Stimulated activated CD8-positive, alpha-beta memory T cell treated with anti-CD3 and anti-CD28 coated beads, Interleukin-7, amount 100 ng/mL, for 24 hours (primary cell): ENCODE measurements around the gene LRRC66.

Source experiments
- DNase-seq: peaks from one replicate; pipeline ENCODE4 v3.0.0-alpha.2; 2020; ENCODE audit warnings: low read depth

LRRC66 gene, protein sequence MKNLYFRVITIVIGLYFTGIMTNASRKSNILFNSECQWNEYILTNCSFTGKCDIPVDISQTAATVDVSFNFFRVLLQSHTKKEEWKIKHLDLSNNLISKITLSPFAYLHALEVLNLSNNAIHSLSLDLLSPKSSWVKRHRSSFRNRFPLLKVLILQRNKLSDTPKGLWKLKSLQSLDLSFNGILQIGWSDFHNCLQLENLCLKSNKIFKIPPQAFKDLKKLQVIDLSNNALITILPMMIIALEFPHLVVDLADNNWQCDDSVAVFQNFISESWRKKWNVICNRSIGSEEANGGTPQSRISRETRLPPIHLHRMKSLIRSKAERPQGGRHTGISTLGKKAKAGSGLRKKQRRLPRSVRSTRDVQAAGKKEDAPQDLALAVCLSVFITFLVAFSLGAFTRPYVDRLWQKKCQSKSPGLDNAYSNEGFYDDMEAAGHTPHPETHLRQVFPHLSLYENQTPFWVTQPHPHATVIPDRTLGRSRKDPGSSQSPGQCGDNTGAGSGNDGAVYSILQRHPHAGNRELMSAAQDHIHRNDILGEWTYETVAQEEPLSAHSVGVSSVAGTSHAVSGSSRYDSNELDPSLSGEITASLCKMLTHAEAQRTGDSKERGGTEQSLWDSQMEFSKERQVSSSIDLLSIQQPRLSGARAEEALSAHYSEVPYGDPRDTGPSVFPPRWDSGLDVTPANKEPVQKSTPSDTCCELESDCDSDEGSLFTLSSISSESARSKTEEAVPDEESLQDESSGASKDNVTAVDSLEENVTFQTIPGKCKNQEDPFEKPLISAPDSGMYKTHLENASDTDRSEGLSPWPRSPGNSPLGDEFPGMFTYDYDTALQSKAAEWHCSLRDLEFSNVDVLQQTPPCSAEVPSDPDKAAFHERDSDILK

DNA sequence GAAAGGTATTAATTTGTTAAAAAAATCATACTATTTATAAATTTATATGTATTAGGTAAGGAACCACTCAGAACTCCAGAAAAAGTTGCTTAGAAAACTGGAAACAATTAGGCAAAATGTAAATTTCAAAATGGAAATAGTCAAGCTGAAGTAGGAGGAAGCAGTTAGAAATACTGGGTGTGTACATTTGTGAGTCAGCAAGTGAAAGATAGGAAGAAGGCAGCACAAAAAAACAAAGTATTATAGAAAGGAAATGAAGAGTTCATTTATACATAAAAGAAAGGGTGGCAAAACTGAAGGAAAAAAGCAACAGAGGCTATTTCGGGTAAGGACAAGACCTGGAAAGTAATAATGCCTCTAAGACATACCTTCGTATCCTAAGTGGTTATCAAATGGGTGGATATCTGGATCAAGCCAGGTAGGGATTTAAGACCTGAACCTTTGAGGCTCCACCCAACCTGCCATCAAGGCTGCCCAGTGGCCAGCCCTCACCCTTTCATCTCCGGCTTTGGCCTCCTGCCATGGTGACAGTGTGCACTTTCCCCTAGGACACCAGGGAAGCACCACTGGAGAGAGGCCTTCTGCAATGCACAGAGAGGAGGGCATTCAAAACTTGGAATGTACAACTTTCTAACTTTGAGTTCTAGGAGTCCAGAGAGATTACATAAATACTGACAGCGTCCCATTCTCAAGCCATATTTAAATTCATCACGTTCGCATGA, at the start of gene LRRC66:
Gene LRRC66, minus strand, starts transcription at position 428 of the 722 bp plus-strand sequence. CDS start 2,750 bp downstream, outside the sequence.
- DNase-seq = no peak

DNA sequence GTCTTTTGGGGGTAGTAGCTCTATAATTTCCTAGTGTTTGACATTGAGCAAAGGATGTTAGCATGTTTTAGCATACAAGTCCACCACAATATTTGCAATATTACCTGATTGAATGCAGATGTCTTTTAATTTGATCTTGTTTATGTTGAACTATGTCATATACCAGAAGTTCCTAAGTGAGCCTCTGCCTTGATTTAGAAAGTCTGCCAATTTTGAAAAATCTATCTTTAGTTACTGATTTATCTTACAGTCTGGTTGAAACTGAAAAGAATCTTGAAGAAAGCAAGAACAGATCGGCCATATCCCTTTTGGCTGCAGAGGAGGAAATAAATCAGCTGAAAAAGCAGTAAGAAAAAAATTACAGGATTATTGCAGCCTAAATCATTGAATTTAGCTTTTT, 49.4 kb upstream of the LRRC66 start:
- DNase-seq = no peak

DNA sequence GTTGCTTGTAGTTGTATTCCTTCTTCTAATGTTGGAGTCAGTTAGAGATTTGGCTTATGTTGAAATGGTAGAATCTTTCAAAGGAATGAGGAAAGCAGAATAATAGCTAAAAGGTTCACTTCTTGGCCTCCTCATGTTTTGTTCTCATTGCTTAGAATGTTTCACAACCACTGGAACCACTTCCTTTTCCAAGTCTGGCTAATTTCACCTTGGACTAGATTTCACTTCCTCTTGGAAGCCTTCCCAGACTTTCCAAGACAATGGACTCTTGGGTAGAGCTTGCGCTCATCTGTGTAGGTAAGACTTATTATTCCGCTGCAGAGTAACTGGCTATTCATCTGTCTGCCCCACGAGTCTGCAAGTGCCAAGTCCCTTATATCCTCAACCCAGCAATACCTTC, 39.2 kb upstream of the LRRC66 start:
- no peak for DNase-seq

DNA sequence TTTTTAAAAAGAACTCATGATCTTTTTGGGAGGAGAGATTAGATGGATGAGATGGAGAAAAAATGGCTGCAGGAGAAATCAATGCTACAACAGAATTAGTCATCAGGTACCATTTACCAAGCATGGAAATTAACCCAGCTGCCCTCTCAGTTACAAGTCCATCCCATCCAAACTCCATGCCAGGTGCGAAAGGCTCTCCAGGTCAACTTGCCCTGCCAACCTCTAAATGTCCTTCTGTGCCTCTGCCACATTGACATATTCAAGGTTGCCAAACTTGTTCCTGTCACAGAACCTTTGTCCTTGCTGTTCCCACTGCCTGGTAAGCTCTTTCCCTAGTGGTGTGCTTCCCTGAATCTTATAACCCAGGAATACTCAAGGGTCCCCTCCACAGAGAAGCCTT, 38.1 kb upstream of the LRRC66 start:
- no peak for DNase-seq

DNA sequence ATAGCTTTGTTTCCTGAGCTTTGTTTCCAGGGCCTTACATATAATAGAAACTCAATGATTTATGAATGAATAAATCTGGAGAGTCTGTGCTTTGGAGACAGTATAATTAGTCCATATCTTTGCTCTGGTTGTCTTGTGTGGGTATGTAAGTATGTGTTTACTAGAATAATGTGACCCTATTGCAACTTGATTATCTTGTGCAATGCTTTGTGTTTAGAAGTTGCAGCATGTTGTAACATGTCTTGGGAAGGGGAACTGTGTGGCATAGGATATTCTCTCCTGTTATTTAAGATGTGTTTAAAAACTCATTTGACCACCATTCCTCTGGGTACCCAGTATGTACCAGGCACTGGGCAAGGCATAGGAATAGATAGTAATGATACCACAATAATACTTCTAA, 37.0 kb upstream of the LRRC66 start:
- DNase-seq = no peak

DNA sequence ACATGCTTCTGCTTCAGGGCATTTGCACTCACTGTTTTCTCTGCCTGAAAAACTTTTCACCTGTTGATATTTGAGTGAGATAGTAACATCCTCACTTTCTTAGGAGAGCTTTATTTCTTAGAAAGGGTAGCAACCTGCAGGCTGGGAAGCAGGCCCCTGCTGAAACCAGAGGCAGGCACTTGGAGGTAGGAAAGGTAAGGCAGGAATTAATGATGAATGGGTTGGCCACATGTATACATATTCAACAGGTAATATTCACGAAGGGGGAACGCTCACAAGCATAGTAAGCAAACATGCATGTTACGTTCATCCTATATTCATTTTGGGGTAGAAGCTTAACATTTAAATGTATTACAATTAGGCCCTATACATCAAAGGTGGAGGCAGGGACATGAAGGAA, 34.1 kb upstream of the LRRC66 start:
- DNase-seq = no peak

DNA sequence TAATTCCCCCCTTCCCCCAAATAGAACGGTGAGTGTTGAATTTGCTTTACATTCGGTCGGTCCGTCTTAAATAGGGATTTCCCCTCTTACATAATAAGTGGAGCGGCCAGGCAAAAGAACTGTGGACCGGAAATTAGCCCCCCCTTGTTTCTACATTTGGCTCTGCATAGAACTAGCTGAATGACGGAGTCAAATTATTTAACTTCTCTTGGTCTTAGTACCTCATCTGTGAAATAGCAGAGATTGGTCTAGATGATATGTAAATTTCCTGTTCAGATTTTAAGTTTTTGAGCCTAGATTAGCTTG, 32.3 kb upstream of the LRRC66 start:
- no peak for DNase-seq

DNA sequence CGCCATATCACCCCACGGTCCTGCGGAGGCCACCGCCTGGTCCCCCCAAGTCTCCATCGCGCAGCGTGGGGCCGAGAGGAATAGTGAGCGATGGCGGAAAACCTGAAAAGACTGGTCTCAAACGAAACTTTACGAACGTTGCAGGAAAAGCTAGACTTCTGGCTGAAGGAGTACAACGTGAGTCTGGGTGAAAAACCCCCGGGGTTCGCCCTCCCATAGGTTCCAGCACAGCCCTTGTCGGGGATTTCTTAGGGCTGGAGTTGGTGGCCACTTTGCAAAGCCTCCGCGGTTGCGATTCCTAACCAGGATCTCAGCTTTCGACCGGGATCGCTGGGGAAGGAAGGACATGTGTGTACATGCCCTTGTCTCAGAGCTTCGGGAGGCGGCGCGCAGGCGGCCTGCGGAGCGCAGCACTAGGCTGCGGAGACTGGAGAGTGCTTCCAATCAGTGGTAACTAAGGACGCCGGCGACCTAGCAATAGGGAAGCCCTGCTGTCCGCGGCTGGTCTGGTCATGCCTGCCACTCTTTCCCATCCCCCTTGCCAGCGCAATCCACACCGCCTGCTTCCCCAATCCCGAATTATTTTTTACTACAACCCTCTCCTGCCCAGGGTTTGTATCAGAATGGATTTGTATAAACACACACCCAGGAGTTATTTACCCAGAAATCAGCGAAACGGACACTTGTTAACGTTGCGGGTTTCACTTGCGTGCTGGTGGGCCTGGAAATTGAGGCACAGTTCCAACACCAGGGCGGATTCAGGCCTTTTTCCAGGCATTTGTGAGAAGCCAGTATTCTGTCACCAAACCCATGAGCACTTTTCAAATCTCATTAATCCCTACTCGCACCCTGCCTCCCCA, 31.7 kb upstream of the LRRC66 start:
- DNase-seq = no peak

DNA sequence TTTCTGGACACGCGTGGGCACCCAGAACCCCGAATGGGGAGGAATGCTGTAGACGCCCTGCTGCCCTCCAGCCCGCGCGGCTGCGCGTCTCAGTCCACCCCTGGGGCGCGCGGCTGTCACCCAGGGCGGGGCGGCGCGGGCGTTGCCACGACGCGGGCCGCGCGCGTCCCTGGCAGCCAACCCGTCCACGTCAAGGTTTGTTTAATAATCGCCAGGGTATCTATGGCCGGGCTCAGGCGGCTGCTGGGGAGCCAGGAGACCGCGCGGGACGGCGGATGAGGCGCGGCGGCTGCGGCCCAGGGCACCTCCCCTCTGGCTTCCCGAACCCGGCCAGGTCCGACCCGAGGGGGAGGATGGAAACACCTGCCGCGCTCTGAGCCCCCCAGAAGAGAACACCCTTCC, 31.1 kb upstream of the LRRC66 start, which contains the start of gene SPATA18:
Gene SPATA18, plus strand, starts transcription at position 92 of the 402 bp plus-strand sequence. CDS start 401 bp downstream, outside the sequence.
- DNase-seq = no peak

DNA sequence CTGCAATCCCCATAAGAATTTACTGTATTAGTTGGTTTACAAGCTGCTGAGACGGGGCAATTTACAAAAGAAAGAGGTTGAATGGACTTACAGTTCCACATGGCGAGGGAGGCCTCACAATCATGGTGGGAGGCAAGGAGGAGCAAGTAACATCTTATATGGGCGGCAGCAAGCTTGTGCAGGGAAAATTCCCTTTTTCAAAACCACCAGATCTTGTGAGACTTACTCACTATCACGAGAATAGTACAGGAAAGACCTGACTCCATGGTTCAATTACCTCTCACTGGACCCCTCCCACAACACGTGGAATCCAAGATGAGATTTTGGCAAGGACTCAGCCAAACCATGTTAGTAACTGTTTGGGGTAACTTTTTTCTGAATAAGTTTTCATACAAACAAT, 29.1 kb upstream of the LRRC66 start:
- DNase-seq = no peak

DNA sequence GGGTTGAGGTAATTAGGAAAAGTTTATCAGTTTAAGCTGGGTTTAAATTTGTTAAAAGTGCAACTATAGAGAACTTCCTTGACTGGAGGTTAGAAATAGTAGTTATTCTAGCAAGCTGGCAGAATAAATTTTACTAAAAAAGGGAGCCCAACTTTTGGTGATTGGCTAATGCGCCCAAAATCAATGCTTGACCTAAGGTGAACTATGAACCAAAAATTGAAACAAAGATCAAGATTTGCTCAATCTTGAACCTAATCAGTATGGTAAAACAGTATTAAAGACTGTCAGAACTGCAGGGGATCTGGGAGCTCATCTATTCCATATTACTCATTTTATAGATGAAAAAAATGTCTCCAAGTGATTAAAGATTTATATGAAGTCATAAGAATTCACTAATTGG, 24.9 kb upstream of the LRRC66 start:
- DNase-seq = no peak

DNA sequence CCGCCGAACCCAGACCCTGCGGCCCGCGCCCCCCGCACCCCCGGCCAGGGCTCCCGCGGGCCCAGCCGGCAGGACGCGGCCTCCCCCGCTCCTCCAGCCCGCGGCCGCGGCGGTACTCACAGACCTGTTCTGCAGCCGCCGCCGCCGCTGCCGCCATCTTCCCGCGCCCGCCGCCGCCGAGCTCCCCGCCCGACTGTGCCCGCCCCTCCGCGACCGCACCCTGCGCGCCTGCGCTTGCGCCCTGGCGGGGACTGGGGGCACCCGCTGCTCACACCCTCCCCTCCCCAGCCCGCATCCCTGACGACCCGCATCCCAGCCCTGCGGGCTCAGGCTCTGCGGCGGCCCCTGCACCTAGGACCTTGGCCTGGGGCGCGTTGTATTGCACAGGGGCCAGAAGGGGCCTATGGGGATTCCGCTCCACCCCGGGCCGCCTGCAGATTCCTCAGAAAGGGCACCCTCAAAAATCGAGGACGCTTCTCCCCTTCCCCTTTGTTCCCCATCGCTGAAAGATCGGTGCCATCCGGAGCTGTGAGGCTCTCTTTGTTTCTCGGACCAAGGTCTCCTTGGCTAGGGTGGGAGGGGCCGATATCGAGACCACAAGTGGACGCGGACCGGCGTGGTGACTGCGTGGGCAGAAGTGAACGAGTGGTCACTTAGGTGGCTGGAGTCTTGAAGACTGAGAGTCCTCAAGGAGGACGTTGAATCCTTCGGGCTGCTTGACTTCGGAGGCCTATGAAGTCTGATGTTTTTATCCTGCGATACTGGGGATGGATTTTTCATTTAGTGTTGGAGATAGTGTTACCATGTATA, 18.1 kb upstream of the LRRC66 start, which contains the start of gene SGCB:
Gene SGCB, minus strand, starts transcription at position 197 of the 810 bp plus-strand sequence. Its CDS starts 40 bp downstream, at position 157.
- DNase-seq = peak; percentile 50

DNA sequence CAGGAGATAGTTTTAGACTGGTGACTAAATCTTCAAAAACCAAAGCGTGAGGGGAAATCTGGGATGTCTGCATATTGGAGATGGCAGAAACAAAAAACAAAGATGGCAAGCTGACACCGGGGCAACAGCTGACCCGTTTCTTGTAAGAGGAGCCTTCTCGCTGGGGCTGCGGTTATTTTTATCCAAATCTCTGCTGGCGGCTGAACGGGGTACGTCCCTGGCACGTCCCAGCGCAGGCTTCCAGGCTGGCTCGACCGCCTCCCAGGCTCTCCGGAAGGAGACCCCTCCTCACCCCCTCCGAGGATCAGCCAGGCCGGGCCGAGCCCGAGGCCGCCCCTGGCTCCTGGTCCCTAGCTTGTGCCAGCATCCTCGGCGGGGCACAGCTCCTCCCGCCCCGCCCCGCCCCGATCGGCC, 17.5 kb upstream of the LRRC66 start:
- DNase-seq = no peak

DNA sequence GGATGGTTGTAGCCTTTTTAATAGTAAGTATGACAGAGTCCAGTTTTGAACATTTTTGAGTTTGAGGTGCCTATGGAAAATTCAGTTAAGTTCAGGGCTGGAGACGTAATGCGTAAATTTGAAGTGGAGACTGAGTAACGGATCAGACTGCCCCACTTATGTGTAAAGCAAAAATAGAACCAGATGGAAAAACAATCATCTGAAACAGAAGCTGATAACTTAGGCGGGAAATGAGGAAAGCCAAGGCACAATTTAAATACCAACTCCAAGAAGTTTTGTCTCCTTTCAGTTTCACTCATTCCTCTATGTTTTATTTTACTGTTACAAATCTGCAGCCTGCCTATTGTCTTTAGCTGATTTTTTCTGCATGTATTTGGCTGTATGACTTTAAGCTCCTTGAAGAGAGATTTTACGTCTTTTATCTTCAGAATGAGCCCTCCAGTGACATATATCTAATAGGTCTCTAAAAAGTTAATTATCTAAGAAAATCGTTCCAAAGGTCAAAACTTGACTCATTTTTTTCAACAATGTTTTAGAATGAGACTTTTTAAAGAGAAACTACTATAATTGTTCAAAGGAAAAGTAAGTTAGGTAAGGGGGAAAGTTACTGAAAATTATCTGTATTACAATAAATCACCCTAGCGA, 16.8 kb upstream of the LRRC66 start:
- DNase-seq = no peak

DNA sequence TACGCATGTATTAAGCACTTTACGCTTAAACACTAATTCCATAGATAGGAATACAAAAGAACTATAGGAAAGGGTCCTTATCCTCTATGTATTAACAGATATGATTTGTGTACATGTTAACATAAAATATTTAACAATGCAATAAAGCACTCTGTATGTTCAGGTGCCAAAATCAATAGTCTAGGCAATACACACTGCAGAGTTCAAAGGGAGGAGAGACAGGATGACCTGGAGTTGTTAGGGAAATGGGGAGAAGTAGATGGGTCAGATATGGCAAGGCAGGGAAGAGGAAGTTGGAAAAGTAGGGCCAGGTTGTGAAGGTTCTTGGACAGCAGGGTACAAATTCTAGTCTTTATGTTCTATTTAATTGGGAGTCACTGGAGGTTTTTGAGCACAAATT, 15.0 kb upstream of the LRRC66 start:
- no peak for DNase-seq

DNA sequence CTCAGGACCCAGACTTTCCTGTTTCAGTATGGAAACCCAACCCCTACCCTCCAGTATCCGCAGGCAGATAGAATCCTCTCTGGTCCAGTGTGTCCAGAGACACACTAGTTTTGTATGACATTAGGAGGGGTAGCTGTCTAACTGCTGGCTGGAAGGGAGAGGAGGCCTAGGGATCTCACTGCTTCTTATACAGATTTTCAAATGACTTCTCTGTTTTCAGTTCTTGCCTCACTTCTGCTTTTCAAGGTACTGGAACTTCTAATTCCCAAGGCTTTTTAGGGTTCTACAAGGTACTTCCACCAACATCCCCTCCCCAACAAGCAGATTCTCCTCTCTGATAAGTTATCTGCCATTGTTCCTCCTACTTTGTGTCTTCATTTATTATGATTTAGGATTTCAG, 11.8 kb upstream of the LRRC66 start:
- DNase-seq = no peak

DNA sequence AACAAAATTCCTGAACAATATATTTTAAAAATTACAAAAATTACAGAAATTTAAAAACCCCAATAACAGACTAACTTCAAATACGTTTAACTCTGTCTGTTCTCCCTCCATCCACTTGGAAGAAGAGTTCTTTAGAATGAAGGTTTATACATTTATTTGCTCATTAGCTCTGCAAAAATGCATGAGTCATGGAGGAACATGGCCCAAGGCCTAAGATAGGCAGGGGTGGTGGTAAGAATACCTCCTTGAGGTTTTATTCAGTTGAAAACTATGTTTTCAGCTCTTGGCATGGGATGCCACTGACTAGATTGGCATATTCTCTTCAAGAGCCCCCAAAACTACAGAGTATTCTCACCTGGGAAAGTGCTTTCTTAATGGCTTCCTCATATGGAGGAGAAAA, 8.8 kb upstream of the LRRC66 start:
- DNase-seq = no peak

DNA sequence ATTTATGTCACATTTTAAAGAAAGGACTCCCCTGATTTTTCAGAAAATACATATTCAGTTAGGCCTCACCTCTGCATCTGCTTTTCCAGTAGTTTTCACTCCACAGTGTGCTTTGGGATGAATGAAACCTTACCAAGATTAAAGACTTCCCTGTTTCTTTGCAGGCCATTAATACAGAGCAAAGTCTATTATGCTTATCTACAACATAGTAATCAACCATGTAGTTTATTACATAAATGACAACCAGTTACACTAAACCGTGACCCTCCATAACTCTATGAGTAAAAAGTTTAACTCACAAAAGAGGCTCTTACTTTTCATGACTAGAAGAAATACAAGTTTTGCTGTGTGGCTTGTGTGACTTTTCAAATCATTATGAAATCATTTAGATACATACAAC, 2.3 kb downstream of the LRRC66 start:
- no peak for DNase-seq

DNA sequence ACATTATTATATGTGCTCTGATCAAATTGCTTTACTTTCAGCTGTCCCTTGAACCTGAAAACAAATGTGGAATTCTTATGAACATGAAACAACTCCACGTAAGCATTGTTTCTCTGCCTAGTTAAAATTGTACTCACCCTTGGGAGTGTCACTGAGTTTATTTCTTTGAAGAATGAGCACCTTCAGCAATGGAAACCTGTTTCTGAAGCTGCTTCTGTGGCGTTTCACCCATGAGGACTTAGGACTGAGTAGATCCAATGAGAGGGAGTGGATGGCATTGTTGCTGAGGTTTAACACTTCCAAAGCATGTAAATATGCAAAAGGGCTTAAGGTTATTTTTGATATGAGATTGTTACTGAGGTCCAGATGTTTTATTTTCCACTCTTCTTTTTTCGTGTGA, 3.2 kb downstream of the LRRC66 start:
- DNase-seq = no peak

DNA sequence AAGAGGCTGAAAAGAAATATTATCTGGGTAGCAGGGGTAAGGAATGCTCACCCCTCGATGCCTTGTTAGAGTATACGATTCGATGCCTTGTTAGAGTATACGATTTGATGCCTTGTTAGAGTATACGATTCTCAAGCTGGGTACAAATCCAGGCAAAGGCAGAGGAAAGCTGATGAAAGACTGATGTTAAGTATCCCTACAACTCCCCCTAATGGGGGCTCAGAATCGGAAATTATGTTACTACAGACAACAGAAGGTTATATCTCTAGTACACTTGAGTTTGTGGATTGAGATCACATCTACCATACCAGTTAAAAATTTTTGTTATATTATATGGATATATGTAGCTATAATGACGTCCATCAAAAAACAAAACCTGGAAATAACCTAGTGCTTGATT, 4.8 kb downstream of the LRRC66 start:
- DNase-seq = no peak
